Measurements from ENCODE around the gene WARS2.

DNA sequence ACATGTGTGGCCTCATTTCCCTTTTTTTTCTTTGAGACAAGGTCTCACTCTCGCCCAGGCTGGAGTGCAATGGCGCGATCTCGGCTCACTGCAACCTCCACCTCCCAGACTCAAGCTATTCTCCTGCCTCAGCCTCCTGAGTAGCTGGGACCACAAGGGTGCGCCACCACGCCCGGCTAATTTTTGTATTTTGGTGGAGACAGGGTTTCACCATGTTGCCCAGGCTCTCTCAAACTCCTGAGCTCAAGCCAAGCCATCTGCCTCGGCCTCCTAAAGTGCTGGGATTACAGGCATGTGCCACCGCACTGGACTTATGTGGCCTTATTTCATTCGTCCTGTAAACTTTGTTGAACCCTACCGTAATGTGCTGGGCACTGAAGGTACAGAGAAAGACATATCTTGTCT is 569 bp upstream of the WARS2 start:
- TF ChIP-seq POLR2A (IDR thresholded peaks at IDR 0.05; ENCODE audit: low read depth, low read length) (no peak), POLR2AphosphoS5 (IDR thresholded peaks at IDR 0.05; ENCODE audit: low read depth, low read length) (no peak), TAF1 (IDR thresholded peaks at IDR 0.05; ENCODE audit: low read depth, low read length) (no peak), PAX5 (IDR thresholded peaks at IDR 0.05; ENCODE audit: insufficient read depth, low read length, severe bottlenecking) (no peak)
